HEK293T (cell line): ENCODE results near the gene IL1RL2.

ENCODE experiments used
- ARNT ChIP-seq: fragments of 450-650 bp; IDR thresholded peaks from 2 replicates; pipeline ENCODE4 v1.6.1; 2017; ENCODE audit warnings: mild to moderate bottlenecking
- BHLHE40 ChIP-seq: fragments of 450-650 bp; IDR thresholded peaks from 2 replicates; pipeline ENCODE4 v1.6.1; 2016; ENCODE audit warnings: mild to moderate bottlenecking, moderate library complexity, borderline replicate concordance
- CTBP1 ChIP-seq: fragments of 450-650 bp; IDR thresholded peaks from 2 replicates; pipeline ENCODE4 v1.6.1; 2016; ENCODE audit warnings: borderline replicate concordance
- ELF4 ChIP-seq: fragments of 450-650 bp; IDR thresholded peaks from 2 replicates; pipeline ENCODE4 v1.6.1; 2017; ENCODE audit warnings: antibody characterized with exemption
- FOXA1 ChIP-seq: fragments of 450-650 bp; IDR thresholded peaks from 2 replicates; pipeline ENCODE4 v1.6.1; 2016; ENCODE audit warnings: mild to moderate bottlenecking
- FOXK2 ChIP-seq: fragments of 450-650 bp; IDR thresholded peaks from 2 replicates; pipeline ENCODE4 v1.6.1; 2016; ENCODE audit warnings: mild to moderate bottlenecking
- FOXM1 ChIP-seq: fragments of 450-650 bp; IDR thresholded peaks from 2 replicates; pipeline ENCODE4 v1.6.1; 2017; ENCODE audit warnings: mild to moderate bottlenecking, borderline replicate concordance
- HDGF ChIP-seq: fragments of 450-650 bp; IDR thresholded peaks from 2 replicates; pipeline ENCODE4 v1.6.1; 2017; ENCODE audit warnings: antibody characterized with exemption, borderline replicate concordance
- L3MBTL2 ChIP-seq: fragments of 450-650 bp; conservative IDR thresholded peaks from 2 replicates; pipeline ENCODE4 v1.6.1; 2016; ENCODE audit warnings: mild to moderate bottlenecking
- SP1 ChIP-seq: fragments of 450-650 bp; IDR thresholded peaks from 2 replicates; pipeline ENCODE4 v1.6.1; 2017
- SUZ12 ChIP-seq: fragments of 450-650 bp; IDR thresholded peaks from 2 replicates; pipeline ENCODE4 v1.6.1; 2016; ENCODE audit warnings: mild to moderate bottlenecking
- TARDBP ChIP-seq: fragments of 450-650 bp; IDR thresholded peaks from 2 replicates; pipeline ENCODE4 v1.6.1; 2016
- ZNF384 ChIP-seq: fragments of 450-650 bp; IDR thresholded peaks from 2 replicates; pipeline ENCODE4 v1.6.1; 2016
- TF ChIP-seq, protein P1 (sequence below): fragments of 450-650 bp; IDR thresholded peaks from 2 replicates; pipeline ENCODE4 v1.6.1; 2016

DNA sequence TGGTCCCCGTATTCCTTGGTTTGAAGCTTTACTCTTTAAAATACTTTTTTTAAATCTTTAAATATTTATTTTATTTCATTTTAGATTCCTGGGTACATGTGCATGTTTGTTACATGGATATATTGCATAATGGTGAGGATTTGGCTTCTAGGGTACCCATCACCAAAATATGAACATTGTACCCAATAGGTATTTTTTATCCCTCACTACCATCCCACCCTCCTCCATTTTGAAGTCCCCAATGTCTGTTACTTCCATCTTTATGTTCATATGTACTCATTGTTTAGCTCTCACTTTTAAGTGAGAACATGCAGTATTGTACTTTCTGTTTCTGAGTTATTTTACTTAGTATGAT is 65.0 kb downstream of the IL1RL2 start:
- TF ChIP-seq TARDBP = no peak
- no peak for TF ChIP-seq BHLHE40
- TF ChIP-seq SP1 = no peak
- no peak for TF ChIP-seq FOXA1
- TF ChIP-seq FOXM1 = no peak
- TF ChIP-seq L3MBTL2 = no peak
- no peak for TF ChIP-seq ARNT
- no peak for TF ChIP-seq SUZ12
- TF ChIP-seq ZNF384 = no peak
- TF ChIP-seq CTBP1 = no peak
- no peak for TF ChIP-seq FOXK2
- TF ChIP-seq ELF4 = no peak
- TF ChIP-seq, protein P1, sequence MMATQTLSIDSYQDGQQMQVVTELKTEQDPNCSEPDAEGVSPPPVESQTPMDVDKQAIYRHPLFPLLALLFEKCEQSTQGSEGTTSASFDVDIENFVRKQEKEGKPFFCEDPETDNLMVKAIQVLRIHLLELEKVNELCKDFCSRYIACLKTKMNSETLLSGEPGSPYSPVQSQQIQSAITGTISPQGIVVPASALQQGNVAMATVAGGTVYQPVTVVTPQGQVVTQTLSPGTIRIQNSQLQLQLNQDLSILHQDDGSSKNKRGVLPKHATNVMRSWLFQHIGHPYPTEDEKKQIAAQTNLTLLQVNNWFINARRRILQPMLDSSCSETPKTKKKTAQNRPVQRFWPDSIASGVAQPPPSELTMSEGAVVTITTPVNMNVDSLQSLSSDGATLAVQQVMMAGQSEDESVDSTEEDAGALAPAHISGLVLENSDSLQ = no peak
- TF ChIP-seq HDGF = no peak
